22Rv1 (cell line): Measurements from ENCODE around the gene MPPED2.

Experiments
- CTCF ChIP-seq: fragments of 450-650 bp; IDR thresholded peaks from 2 replicates; pipeline ENCODE4 v1.5.1; 2017; ENCODE audit warnings: mild to moderate bottlenecking
- ZFX ChIP-seq: fragments of 450-650 bp; IDR thresholded peaks from 2 replicates; pipeline ENCODE4 v1.6.1; 2017; ENCODE audit warnings: antibody characterized with exemption, borderline replicate concordance

GRCh38 chr11:30567120-30567519, 19.0 kb downstream of the MPPED2 start:
- no peak for TF ChIP-seq CTCF
- no peak for TF ChIP-seq ZFX
